Activated CD8-positive, alpha-beta memory T cell treated with anti-CD3 and anti-CD28 coated beads for 24 hours (primary cell): Measurements from ENCODE around the gene SLC45A2.
"Not testable (repeated sequence)": the region's sequence is repeated elsewhere in the genome, so short reads cannot be mapped to it uniquely, and the experiment has no call there.

ENCODE experiments used
- DNase-seq: peaks from one replicate; pipeline ENCODE4 v3.0.0-alpha.2; 2020

The SLC45A2 gene

GRCh38 chr5:33914844-33915243 lies 69.6 kb downstream of the SLC45A2 start:
- not testable (repeated sequence) for DNase-seq

- DNase-seq = not testable (repeated sequence)
Observed at GRCh38 chr5:33906248-33906647, 78.2 kb downstream of the SLC45A2 start.

GRCh38 chr5:33905381-33905780 lies 79.1 kb downstream of the SLC45A2 start:
- no peak for DNase-seq

DNA sequence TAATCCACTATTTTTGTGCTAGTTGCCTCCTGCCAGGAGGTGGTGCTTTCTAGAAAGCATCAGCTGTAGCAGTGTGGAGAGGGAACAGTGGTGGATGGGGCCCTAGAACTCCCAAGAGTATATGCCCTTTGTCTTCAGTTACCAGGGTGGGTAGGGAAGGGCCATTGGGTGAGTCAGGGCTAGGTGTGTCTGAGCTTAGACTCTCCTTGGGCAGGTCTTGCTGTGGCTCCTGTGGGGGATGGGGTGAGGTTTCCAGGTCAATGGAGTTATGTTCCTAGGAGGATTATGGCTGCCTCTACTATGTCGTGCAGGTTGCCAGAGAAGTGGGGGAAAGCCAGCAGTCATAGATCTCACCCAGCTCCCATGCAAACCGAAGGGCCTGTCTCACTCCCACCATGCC lies 81.4 kb downstream of the SLC45A2 start:
- no peak for DNase-seq

- no peak for DNase-seq
Observed at GRCh38 chr5:33901156-33901555, 83.3 kb downstream of the SLC45A2 start.
